GM23338 (cell line): ENCODE results near the gene RPL36A.

Source experiments
- EZH2 ChIP-seq: fragments of 200-600 bp; sonication (generic); IDR thresholded peaks from one replicate; pipeline ENCODE4 v1.8.0; 2017; ENCODE audit warnings: antibody characterized with exemption, mild to moderate bottlenecking, low read depth; ENCODE audit not compliant: unreplicated experiment
- EZH2phosphoT487 ChIP-seq: fragments of 200-600 bp; sonication (generic); IDR thresholded peaks from one replicate; pipeline ENCODE4 v1.8.1; 2018; ENCODE audit warnings: antibody characterized with exemption; ENCODE audit not compliant: unreplicated experiment
- TF ChIP-seq, protein P1 (sequence below), 2 experiments: fragments of 200-600 bp in 1 of 2; sonication (generic) in 1 of 2; conservative IDR thresholded peaks; 2 replicates each; pipeline versions ENCODE4 v1.5.1 to v1.6.1; 2016 to 2017; ENCODE audit warnings: antibody characterized with exemption in 2 of 2, low read depth in 2 of 2, mild to moderate bottlenecking in 2 of 2, moderate library complexity in 1 of 2
- TF ChIP-seq, protein P2 (sequence below): IDR thresholded peaks from one replicate; pipeline ENCODE4 v1.6.1; 2018; ENCODE audit warnings: antibody characterized with exemption; ENCODE audit not compliant: unreplicated experiment

DNA sequence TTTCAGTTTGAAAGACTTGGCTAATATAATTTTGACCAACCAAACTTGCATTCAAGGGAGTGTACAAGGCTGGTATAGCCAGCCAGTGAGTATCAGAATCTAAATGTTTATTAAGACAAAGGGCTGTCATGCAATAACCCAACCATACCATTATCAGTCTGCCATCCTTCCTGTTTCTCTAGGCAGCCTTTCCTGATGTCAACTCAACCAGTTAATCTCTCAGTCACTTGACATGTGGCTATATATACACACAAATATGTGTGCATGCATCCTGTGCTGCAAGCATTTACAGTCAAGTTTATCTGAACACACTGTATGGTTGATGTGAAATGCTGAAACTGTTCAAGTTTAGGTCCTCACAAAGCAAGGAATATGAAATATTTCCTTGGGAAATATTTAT is 22.0 kb upstream of the RPL36A start:
- TF ChIP-seq, protein P1, sequence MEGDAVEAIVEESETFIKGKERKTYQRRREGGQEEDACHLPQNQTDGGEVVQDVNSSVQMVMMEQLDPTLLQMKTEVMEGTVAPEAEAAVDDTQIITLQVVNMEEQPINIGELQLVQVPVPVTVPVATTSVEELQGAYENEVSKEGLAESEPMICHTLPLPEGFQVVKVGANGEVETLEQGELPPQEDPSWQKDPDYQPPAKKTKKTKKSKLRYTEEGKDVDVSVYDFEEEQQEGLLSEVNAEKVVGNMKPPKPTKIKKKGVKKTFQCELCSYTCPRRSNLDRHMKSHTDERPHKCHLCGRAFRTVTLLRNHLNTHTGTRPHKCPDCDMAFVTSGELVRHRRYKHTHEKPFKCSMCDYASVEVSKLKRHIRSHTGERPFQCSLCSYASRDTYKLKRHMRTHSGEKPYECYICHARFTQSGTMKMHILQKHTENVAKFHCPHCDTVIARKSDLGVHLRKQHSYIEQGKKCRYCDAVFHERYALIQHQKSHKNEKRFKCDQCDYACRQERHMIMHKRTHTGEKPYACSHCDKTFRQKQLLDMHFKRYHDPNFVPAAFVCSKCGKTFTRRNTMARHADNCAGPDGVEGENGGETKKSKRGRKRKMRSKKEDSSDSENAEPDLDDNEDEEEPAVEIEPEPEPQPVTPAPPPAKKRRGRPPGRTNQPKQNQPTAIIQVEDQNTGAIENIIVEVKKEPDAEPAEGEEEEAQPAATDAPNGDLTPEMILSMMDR (conservative IDR thresholded peaks at IDR 0.05; ENCODE audit: low read depth in 2 of 2), result no peak
- TF ChIP-seq EZH2phosphoT487 (no peak), EZH2 (no peak)
- TF ChIP-seq, protein P2, sequence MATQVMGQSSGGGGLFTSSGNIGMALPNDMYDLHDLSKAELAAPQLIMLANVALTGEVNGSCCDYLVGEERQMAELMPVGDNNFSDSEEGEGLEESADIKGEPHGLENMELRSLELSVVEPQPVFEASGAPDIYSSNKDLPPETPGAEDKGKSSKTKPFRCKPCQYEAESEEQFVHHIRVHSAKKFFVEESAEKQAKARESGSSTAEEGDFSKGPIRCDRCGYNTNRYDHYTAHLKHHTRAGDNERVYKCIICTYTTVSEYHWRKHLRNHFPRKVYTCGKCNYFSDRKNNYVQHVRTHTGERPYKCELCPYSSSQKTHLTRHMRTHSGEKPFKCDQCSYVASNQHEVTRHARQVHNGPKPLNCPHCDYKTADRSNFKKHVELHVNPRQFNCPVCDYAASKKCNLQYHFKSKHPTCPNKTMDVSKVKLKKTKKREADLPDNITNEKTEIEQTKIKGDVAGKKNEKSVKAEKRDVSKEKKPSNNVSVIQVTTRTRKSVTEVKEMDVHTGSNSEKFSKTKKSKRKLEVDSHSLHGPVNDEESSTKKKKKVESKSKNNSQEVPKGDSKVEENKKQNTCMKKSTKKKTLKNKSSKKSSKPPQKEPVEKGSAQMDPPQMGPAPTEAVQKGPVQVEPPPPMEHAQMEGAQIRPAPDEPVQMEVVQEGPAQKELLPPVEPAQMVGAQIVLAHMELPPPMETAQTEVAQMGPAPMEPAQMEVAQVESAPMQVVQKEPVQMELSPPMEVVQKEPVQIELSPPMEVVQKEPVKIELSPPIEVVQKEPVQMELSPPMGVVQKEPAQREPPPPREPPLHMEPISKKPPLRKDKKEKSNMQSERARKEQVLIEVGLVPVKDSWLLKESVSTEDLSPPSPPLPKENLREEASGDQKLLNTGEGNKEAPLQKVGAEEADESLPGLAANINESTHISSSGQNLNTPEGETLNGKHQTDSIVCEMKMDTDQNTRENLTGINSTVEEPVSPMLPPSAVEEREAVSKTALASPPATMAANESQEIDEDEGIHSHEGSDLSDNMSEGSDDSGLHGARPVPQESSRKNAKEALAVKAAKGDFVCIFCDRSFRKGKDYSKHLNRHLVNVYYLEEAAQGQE, result no peak
